Mesothelial cell of epicardium (in vitro differentiated cells): Measurements from ENCODE around the gene SLC8A1. TPM values are rescaled to one million over a fixed set of nuclear protein-coding genes. Genes with fewer than 3 reads are reported as not detected.

Source experiments
- DNase-seq, 2 experiments: peaks; one replicate each; pipeline ENCODE4 v3.0.0; 2021; ENCODE audit warnings: low spot score in 2 of 2; ENCODE audit not compliant: unreplicated experiment in 2 of 2
- H3K27ac Mint-ChIP-seq: 2 replicates; pipeline ENCODE4 v1.8.0; 2021; ENCODE audit warnings: mixed read lengths
- H3K27me3 Mint-ChIP-seq: 2 replicates; pipeline ENCODE4 v1.8.0; 2021; ENCODE audit warnings: low read depth, mixed read lengths
- H3K36me3 Mint-ChIP-seq: 2 replicates; pipeline ENCODE4 v1.8.0; 2021; ENCODE audit warnings: mixed read lengths
- H3K4me1 Mint-ChIP-seq: 2 replicates; pipeline ENCODE4 v1.8.0; 2021; ENCODE audit warnings: mixed read lengths
- H3K4me3 Mint-ChIP-seq: 2 replicates; pipeline ENCODE4 v1.8.0; 2021; ENCODE audit warnings: mild to moderate bottlenecking, moderate library complexity, mixed read lengths
- H3K9me3 Mint-ChIP-seq: 2 replicates; pipeline ENCODE4 v1.8.0; 2021; ENCODE audit warnings: mixed read lengths
- total RNA-seq: library from RNA; stranded (reverse); gene quantifications from 3 replicates; pipeline ENCODE4 v1.2.1, GENCODE V29; 2021
- TF ChIP-seq, protein P1 (sequence below): fragments of 200-600 bp; sonication (generic); IDR thresholded peaks from one replicate; pipeline ENCODE4 v1.5.0; 2021; ENCODE audit warnings: antibody characterized with exemption; ENCODE audit not compliant: unreplicated experiment

Gene SLC8A1
- total RNA-seq, 1 donor from 2014 or later, result 29.6 TPM

DNA sequence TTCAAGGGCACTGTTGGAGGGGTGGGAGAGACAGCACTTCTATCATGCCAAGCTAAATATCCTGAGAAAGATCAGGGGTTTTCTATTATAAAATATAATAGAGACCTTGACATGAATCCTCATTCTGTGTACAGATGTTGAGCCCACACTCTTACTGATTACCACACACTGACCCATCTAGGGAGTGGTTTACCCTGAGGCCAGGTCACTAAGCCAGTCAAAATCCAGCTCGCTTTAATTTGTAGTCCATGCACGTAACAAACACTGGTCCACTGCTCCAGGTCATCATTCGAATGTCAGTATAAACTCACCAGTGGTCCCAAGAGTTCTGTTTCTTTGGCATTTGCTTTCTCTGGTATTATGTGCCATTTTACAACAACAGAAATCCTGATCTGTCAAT, 96.4 kb downstream of the SLC8A1 start:
- Mint-ChIP-seq H3K27me3 (no peaks in the 10 kb centered on the region), H3K9me3 (no peaks in the 10 kb centered on the region), H3K36me3 (no peaks in the 10 kb centered on the region), H3K4me1 (peaks cover 32% of the 10 kb centered on the region), H3K4me3 (no peak overlapping the region), H3K27ac (no peak overlapping the region)
- no peak for DNase-seq
- TF ChIP-seq, protein P1, sequence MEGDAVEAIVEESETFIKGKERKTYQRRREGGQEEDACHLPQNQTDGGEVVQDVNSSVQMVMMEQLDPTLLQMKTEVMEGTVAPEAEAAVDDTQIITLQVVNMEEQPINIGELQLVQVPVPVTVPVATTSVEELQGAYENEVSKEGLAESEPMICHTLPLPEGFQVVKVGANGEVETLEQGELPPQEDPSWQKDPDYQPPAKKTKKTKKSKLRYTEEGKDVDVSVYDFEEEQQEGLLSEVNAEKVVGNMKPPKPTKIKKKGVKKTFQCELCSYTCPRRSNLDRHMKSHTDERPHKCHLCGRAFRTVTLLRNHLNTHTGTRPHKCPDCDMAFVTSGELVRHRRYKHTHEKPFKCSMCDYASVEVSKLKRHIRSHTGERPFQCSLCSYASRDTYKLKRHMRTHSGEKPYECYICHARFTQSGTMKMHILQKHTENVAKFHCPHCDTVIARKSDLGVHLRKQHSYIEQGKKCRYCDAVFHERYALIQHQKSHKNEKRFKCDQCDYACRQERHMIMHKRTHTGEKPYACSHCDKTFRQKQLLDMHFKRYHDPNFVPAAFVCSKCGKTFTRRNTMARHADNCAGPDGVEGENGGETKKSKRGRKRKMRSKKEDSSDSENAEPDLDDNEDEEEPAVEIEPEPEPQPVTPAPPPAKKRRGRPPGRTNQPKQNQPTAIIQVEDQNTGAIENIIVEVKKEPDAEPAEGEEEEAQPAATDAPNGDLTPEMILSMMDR, result no peak

GRCh38 chr2:40353231-40353630, 98.7 kb downstream of the SLC8A1 start:
- H3K27ac Mint-ChIP-seq, result no peak overlapping the region
- no peak for DNase-seq

DNA sequence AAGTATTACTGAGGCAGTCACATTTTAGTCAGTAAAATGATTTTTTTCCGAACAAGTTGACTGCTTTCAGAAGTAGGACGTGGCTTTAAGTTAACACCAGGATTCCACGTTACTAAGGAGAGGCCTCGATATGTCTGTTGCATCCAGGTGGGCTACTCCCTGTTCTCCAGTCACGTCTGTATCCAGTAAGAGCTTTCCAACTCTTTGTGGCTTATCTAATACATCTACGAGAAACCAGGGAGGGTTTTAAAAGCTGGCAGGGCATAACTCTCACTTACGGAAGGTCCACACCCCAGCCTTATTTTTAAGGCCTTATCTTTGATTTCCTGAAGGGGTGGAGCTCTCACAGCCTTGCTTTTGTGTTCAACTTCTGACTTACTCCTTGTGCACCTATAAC, 99.2 kb downstream of the SLC8A1 start:
- no peaks in the 10 kb centered on the region for H3K9me3 Mint-ChIP-seq
- DNase-seq, result no peak
- H3K4me3 Mint-ChIP-seq, result no peak overlapping the region
- no peak overlapping the region for H3K27ac Mint-ChIP-seq
- H3K4me1 Mint-ChIP-seq, result peaks cover 37% of the 10 kb centered on the region
- no peaks in the 10 kb centered on the region for H3K27me3 Mint-ChIP-seq
- TF ChIP-seq, protein P1, result no peak
- H3K36me3 Mint-ChIP-seq, result no peaks in the 10 kb centered on the region

More at GRCh38 chr2:40353231-40353630, 98.7 kb downstream of the SLC8A1 start:
- TF ChIP-seq, protein P1, result no peak
- Mint-ChIP-seq H3K4me1 (peaks cover 34% of the 10 kb centered on the region), H3K36me3 (no peaks in the 10 kb centered on the region), H3K27me3 (no peaks in the 10 kb centered on the region), H3K4me3 (no peak overlapping the region), H3K9me3 (no peaks in the 10 kb centered on the region)

GRCh38 chr2:40352041-40352702, 99.7 kb downstream of the SLC8A1 start:
- Mint-ChIP-seq H3K9me3 (no peaks in the 10 kb centered on the region), H3K27me3 (no peaks in the 10 kb centered on the region), H3K27ac (no peak overlapping the region), H3K4me1 (peaks cover 35% of the 10 kb centered on the region), H3K4me3 (no peak overlapping the region), H3K36me3 (no peaks in the 10 kb centered on the region)
- no peak for DNase-seq
- TF ChIP-seq, protein P1, result no peak

- H3K4me1 Mint-ChIP-seq, result peaks cover 46% of the 10 kb centered on the region
Observed at GRCh38 chr2:40348665-40349064, 103.2 kb downstream of the SLC8A1 start.

More at GRCh38 chr2:40348665-40349064, 103.2 kb downstream of the SLC8A1 start:
- DNase-seq, result no peak
- Mint-ChIP-seq H3K4me3 (no peak overlapping the region), H3K9me3 (no peaks in the 10 kb centered on the region), H3K27ac (peak overlapping the region; percentile 81), H3K27me3 (no peaks in the 10 kb centered on the region), H3K36me3 (no peaks in the 10 kb centered on the region)
- TF ChIP-seq, protein P1, result no peak
